H4 (cell line): ENCODE measurements around the gene GUSB. TPM values are rescaled to one million over a fixed set of nuclear protein-coding genes. Genes with fewer than 3 reads are reported as not detected.
"Not testable (repeated sequence)": the region's sequence is repeated elsewhere in the genome, so short reads cannot be mapped to it uniquely, and the experiment has no call there.

Source experiments
- DNase-seq: peaks from one replicate; pipeline ENCODE4 v3.0.0-alpha.2; 2015; ENCODE audit warnings: low spot score
- total RNA-seq: library from RNA; depleted of rRNA; stranded (reverse); fragments of >200 nt; shearing (Covaris generic); gene quantifications from 2 replicates; pipeline ENCODE4 v1.2.3, GENCODE V29; 2014; rRNA removed

GUSB gene
- total RNA-seq, result 41.6 and 47.6 TPM in 2 replicates

GRCh38 chr7:65981965-65982792 is at the start of gene GUSB:
Gene GUSB (minus strand): TSS chr7:65982213. CDS start chr7:65982183, 30 bp downstream.
- peak; percentile 90 for DNase-seq

GRCh38 chr7:66028342-66028741 is 46.3 kb upstream of the GUSB start:
- DNase-seq, result not testable (repeated sequence)

GRCh38 chr7:66016131-66016461 is 34.1 kb upstream of the GUSB start:
- peak; percentile 82 for DNase-seq

GRCh38 chr7:66015440-66016130 is 33.6 kb upstream of the GUSB start:
- DNase-seq, result no peak

- peak; percentile 31 for DNase-seq
Measured at GRCh38 chr7:66013938-66014337, 31.9 kb upstream of the GUSB start.

- DNase-seq, result no peak
Measured at GRCh38 chr7:66007232-66007631, 25.2 kb upstream of the GUSB start.

- not testable (repeated sequence) for DNase-seq
Measured at GRCh38 chr7:66005115-66005671, 23.2 kb upstream of the GUSB start.

- not testable (repeated sequence) for DNase-seq
Measured at GRCh38 chr7:66000823-66001417, 18.9 kb upstream of the GUSB start.

- DNase-seq, result not testable (repeated sequence)
Measured at GRCh38 chr7:65994984-65995383, 13.0 kb upstream of the GUSB start.

- DNase-seq, result no peak
Measured at GRCh38 chr7:65992526-65992925, 10.5 kb upstream of the GUSB start.

GRCh38 chr7:65991829-65992228 is 9.8 kb upstream of the GUSB start:
- DNase-seq, result not testable (repeated sequence)

GRCh38 chr7:65989694-65990080 is 7.7 kb upstream of the GUSB start:
- no peak for DNase-seq

GRCh38 chr7:65988503-65988902 is 6.5 kb upstream of the GUSB start:
- not testable (repeated sequence) for DNase-seq

- no peak for DNase-seq
Measured at GRCh38 chr7:65988084-65988483, 6.1 kb upstream of the GUSB start.

- no peak for DNase-seq
Measured at GRCh38 chr7:65983965-65984658, 2.1 kb upstream of the GUSB start.

- DNase-seq, result peak; percentile 70
Measured at GRCh38 chr7:65980478-65981250, 1.3 kb downstream of the GUSB start.

- DNase-seq, result no peak
Measured at GRCh38 chr7:65979583-65980477, 2.2 kb downstream of the GUSB start.

- DNase-seq, result no peak
Measured at GRCh38 chr7:65978891-65979582, 3.0 kb downstream of the GUSB start.

- no peak for DNase-seq
Measured at GRCh38 chr7:65976659-65977196, 5.3 kb downstream of the GUSB start.
